Left ventricle myocardium superior (tissue), 1 donor: ENCODE results near the gene TFEB. TPM values are rescaled to one million over a fixed set of nuclear protein-coding genes. Genes with fewer than 3 reads are reported as not detected.

Source experiments
- ATAC-seq: fragments of 200-7000 bp; cut with Tn5 transposase; one replicate; pipeline ENCODE4 v1.9.1; 2020; ENCODE audit warnings: mild to moderate bottlenecking, moderate library complexity
- DNase-seq: peaks from one replicate; pipeline ENCODE4 v3.0.0-alpha.2; 2020
- intact Hi-C: fragments of 100-400 bp; cut with micrococcal nuclease; formaldehyde crosslinking; loops from one replicate; pipeline ENCODE4 v1.11.0; 2022
- total RNA-seq: library from RNA; stranded (reverse); fragmentation: NEBNext Ultra II Directional; extraction: Animal tissue kit (Norgen Biotek cat#: 25700); gene quantifications from one replicate; pipeline ENCODE4 v1.2.1, GENCODE V29; 2021
- donor health status: DM: no; HTN: yes; CAD: no; lungs with severe emphysema.

Gene TFEB
- total RNA-seq, 1 donor from 2014 or later: 50.9 TPM

DNA sequence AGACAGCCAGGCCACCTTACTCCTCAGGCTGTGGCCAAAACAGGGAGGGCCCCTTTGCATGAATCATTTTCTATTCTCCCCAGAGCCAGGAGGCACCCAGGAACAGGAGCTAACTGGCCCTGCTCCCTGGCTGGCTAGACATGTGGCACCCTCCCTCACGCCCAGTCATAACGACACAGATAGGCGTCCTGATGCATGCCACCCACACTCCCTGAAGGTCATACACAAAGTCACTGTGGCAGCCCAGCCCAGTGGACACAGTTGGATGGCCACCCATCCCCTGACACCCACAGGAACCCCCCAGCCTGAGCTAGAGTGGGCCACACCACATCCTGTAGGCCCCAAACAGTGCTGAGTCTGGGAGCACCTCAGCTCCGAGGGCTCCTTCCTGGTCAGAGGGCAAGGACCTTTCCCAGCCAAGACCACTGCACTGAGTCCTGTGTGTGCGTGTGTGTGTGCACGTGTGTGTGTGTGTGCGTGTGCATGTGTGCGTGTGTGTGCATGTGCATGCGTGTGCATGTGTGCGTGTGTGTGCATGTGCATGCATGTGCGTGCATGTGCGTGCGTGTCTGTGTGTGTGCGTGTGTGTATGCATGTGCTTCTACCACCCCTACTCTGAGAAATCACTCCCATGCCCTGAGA lies 21.6 kb downstream of the TFEB start:
- peak; percentile 26 for ATAC-seq
- peak; percentile 51 for DNase-seq
- intact Hi-C loops: no loop called here

DNA sequence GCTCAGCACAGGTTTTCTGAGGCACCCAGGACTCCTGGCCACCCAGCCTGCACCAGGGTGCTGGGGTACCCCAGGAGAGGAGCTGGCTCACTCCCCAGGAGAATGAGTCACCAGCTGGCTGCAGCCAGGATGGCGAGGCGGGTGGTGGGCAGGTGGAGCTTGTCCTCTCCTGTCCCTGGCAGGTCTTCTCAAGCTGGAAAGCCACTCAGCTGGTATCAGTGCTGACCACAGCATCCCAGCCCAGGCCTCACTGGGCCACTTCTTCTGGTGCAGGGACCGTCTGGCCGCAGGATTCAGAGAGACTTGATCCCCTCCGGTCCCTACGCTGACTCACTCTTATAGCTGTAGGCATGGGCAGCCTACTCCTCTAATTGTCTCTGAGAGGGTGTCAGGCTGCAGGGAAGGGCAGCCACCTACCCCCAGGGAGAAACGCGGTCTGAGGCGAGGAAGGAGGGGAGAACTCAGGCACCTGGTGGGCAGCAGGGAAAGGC lies 22.2 kb downstream of the TFEB start:
- ATAC-seq (peak; percentile 70), DNase-seq (peak; percentile 81)
- intact Hi-C loops: no loop called here

- intact Hi-C loops: no loop called here
- DNase-seq (peak; percentile 90), ATAC-seq (peak; percentile 77)
These were observed 22.7 kb downstream of the TFEB start for GRCh38 chr6:41712651-41713103.

DNA sequence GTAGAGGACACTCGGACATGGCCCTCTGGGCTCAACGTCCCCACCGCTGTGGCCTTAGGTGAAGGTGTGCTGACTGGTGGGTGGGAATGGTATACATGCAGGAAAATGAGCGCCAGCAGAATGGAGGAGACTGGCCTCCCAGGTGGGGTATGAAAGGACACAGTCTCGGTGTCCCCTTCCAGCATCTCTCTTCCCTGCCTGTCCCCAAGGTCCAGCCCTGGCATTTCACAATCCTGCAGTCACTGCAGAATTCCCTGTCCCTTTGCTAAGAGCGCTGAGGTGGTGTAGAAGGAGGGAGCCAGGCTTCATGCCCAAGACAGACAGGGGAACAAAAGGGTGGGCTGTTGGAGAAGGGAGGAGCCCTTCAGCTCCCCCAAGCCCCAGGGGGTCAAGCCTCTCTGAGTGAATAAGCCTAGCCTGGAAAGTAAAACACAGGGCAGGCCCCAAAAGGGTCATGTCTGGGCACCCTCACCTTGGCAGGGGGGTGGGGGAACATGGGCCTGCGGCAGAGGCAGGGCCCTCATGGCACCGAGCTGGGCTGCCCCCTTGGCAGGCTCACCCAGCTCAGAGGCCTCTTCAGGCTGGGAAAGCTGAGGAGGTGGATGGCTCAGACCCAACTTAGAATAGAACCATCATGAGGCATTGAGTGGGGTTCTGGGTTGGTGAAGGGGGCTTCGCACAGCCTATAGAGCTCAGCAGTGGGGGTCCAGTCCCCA lies 23.9 kb downstream of the TFEB start:
- no peak for DNase-seq
- intact Hi-C loops: no loop called here
- no peak for ATAC-seq

GRCh38 chr6:41709375-41709774 lies 26.0 kb downstream of the TFEB start:
- no peak for DNase-seq
- intact Hi-C loops: no loop called here
- no peak for ATAC-seq

DNA sequence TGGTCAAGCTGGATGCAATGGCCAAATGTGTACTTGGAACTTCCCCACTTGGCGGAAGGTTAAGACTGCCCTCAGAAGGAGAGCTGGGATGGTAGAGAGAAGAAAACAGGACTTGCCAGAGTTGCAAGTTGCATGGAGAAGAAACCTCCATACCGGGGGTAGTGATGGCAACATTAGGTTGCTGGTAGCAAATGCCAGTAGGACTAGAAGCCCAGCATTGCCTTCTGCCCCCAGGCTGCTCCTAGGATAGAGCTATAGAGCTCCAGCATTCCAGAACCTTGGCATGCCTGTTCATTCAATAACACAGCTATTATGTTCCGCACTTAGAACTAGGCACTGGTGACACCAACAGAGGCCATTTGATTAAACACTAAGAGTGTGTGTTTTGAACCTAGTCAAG lies 26.6 kb downstream of the TFEB start:
- ATAC-seq: no peak
- no peak for DNase-seq
- intact Hi-C loops: no loop called here

- no peak for ATAC-seq
- intact Hi-C loops: no loop called here
- DNase-seq: peak; percentile 63
These were observed 27.7 kb downstream of the TFEB start for GRCh38 chr6:41707565-41708200.

- DNase-seq (no peak), ATAC-seq (peak; percentile 25)
- intact Hi-C loops: no loop called here
These were observed 28.4 kb downstream of the TFEB start for GRCh38 chr6:41706876-41707564.

DNA sequence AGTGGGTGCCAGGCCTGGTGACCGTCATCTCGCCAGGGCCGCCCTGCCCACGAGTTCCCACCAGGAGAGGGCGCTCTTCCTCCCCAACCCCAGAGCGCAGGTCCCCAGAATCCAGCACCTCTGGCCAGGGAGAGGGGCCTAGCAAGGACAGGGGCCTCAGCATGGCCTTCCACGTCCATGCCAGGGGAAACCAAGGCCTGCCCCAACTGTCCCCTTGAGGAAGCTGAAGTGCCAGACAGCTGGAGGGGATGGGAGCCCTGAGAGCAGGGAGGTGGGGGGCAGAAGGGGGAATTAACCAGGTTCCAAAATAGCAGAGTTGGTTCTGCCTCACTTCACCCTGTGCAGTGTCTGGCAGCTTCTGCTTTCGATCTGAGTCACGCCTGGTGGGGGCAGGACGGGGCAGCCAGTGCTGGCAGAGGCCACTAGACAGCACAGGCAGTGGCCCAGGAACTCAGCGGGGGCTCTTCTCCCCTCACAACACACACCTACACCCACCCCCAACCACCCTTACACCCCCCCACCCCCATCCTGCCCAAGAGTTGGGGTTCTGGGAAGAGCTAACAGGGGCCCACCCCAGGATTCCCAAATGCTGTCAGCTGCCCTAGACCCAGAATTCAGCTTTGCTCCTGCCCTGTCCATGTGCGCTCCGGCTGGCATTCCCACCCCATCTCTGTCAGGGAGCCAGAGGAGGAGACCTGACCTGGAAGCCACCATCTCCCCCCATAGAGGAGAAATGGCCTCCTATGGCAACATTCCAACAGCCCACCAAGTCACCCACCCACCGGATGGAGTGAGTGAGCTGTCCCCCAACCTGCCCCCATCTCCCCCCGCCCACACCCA lies 29.2 kb downstream of the TFEB start:
- intact Hi-C loops: no loop called here

DNA sequence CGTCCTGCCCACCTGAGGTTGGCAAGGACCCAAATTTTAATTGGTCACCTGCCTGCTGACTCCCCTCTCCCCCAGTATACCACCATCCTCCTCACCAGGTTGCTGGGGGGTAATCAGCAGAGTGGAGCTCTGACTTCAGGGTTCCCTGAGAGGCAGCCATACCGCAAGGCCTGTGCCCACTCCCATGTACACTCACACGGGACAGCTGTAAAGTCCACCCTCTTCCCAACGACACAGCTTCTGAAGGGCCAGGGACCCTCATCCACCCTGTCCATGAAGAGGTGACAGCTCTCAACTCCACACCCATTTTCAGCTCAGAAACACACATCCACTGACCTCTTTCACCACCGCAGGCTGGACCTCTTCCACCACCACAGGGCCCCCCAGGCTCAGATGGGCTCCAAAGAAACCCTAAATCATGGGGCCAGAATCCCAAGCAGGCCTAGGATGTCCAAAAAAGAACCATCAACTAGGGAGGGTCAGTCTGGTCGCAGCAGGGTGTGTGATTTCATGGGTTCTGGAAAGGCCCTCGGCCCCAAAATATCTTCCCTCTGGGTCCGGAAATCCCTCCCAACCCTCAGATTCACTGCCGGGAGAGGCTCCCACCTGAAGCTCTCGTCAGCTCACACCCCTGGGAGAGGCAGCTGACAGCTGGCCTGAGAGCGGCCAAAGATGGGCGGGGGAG lies 30.0 kb downstream of the TFEB start:
- intact Hi-C loops: no loop called here
- DNase-seq: no peak
- peak; percentile 86 for ATAC-seq

More for the DNA sequence above, 29.2 kb downstream of the TFEB start:
- DNase-seq (peak; percentile 90), ATAC-seq (peak; percentile 87)

DNA sequence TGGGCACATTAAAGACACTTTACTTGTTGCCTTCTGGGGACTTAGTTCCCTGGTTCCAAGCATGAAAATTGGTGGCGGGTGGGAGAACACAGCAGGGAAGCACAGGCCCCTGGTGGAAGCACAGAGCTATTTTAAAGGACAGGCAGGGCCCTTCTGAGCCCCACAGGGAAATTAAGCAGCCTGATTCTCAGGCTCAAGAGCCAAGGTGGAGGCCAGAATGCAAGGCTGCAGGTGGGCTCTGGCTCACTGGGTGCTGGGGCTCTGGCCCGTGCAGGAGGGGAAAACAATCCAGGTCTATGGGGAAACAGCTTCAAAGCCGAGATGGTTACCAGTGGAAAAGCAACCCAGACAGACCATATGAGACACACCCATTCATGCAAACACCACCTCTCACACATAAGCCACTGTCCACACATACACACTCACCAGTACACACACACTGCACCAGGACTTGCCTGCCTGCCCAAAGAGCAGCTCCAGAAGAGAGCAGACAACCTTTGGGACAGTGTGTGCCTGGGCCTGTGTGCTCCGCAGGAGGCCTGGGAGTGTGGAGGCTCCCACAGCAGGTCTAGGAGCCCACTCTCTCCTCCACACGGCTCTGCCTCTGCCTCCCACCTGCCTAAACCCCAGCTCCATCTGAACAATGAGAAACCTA lies 30.6 kb downstream of the TFEB start:
- no peak for ATAC-seq
- intact Hi-C loops: no loop called here
- no peak for DNase-seq

GRCh38 chr6:41704028-41704427 lies 31.4 kb downstream of the TFEB start:
- intact Hi-C loops: no loop called here
- DNase-seq: no peak
- ATAC-seq: no peak

- intact Hi-C loops: no loop called here
- no peak for ATAC-seq
- no peak for DNase-seq
These were observed 32.5 kb downstream of the TFEB start for GRCh38 chr6:41702771-41703494.

DNA sequence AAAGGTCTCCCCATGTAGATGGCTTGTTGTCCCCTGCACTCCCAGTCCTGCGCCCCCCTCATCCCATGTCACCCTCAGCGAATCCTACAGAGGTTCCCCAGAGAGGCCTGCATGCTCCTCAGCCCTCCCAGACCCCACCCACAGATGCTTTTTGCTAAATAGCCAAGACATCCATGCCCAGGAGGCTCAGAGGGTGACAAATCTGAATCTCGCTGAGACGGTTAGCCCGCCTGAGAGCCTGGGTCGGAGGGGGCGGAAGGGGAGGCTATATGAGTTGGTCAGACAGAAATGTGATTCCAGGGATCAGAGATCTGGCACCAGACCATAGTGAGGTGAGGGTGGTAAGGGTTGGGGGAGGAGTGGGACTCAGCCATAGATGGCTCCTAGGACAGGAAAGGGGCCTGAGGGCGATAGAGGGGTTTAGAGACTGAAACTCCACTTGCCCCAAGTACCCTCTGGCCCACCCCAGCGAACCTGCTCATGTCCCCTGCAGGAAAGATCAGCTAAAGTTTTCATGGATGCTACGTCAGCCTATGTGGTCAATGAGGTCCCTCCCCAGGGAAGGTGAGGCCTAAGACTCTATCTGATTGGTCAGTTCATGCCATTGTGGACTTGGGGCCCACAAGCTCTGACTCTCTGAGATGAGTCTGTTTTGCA lies 33.2 kb downstream of the TFEB start:
- ATAC-seq (no peak), DNase-seq (no peak)
- intact Hi-C loops: no loop called here

- intact Hi-C loops: no loop called here
- DNase-seq: peak; percentile 59
- ATAC-seq: peak; percentile 29
These were observed 34.7 kb downstream of the TFEB start for GRCh38 chr6:41700463-41701347.

GRCh38 chr6:41699063-41699462 lies 36.3 kb downstream of the TFEB start:
- intact Hi-C loops: no loop called here
- no peak for DNase-seq
- ATAC-seq: no peak
